IgD-negative memory B cell (primary cell): ENCODE data around the gene RAB11FIP3. TPM values are rescaled to one million over a fixed set of nuclear protein-coding genes. Genes with fewer than 3 reads are reported as not detected.
"Not testable (repeated sequence)": the region's sequence is repeated elsewhere in the genome, so short reads cannot be mapped to it uniquely, and the experiment has no call there.

Experiments used
- H3K27ac Mint-ChIP-seq, 3 donors: one replicate each; pipeline ENCODE4 v1.8.0; 2020 to 2022; ENCODE audit warnings: mild to moderate bottlenecking in 3 of 3, mixed read lengths in 3 of 3, moderate library complexity in 1 of 3
- H3K27me3 Mint-ChIP-seq: one replicate; pipeline ENCODE4 v1.8.0; 2021; ENCODE audit warnings: mixed read lengths
- H3K36me3 Mint-ChIP-seq: one replicate; pipeline ENCODE4 v1.8.0; 2020; ENCODE audit warnings: mild to moderate bottlenecking, mixed read lengths
- H3K4me1 Mint-ChIP-seq, 3 donors: one replicate each; pipeline ENCODE4 v1.8.0; 2020 to 2022; ENCODE audit warnings: mixed read lengths in 3 of 3, mild to moderate bottlenecking in 1 of 3
- H3K4me3 Mint-ChIP-seq, 4 donors: one replicate each; pipeline ENCODE4 v1.8.0; 2020 to 2022; ENCODE audit warnings: mild to moderate bottlenecking in 4 of 4, mixed read lengths in 4 of 4, moderate library complexity in 3 of 4
- H3K9me3 Mint-ChIP-seq, 3 donors: one replicate each; pipeline ENCODE4 v1.8.0; 2020 to 2021; ENCODE audit warnings: mixed read lengths in 3 of 3, mild to moderate bottlenecking in 1 of 3
- polyA plus RNA-seq: library from polyadenylated mRNA; unstranded; fragments of 300-500 nt; fragmentation: Illumina TruSeq; gene quantifications from one replicate; pipeline ENCODE4 v1.2.3, GENCODE V29; 2021

RAB11FIP3 gene, protein sequence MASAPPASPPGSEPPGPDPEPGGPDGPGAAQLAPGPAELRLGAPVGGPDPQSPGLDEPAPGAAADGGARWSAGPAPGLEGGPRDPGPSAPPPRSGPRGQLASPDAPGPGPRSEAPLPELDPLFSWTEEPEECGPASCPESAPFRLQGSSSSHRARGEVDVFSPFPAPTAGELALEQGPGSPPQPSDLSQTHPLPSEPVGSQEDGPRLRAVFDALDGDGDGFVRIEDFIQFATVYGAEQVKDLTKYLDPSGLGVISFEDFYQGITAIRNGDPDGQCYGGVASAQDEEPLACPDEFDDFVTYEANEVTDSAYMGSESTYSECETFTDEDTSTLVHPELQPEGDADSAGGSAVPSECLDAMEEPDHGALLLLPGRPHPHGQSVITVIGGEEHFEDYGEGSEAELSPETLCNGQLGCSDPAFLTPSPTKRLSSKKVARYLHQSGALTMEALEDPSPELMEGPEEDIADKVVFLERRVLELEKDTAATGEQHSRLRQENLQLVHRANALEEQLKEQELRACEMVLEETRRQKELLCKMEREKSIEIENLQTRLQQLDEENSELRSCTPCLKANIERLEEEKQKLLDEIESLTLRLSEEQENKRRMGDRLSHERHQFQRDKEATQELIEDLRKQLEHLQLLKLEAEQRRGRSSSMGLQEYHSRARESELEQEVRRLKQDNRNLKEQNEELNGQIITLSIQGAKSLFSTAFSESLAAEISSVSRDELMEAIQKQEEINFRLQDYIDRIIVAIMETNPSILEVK
- 1.9 TPM for polyA plus RNA-seq

DNA sequence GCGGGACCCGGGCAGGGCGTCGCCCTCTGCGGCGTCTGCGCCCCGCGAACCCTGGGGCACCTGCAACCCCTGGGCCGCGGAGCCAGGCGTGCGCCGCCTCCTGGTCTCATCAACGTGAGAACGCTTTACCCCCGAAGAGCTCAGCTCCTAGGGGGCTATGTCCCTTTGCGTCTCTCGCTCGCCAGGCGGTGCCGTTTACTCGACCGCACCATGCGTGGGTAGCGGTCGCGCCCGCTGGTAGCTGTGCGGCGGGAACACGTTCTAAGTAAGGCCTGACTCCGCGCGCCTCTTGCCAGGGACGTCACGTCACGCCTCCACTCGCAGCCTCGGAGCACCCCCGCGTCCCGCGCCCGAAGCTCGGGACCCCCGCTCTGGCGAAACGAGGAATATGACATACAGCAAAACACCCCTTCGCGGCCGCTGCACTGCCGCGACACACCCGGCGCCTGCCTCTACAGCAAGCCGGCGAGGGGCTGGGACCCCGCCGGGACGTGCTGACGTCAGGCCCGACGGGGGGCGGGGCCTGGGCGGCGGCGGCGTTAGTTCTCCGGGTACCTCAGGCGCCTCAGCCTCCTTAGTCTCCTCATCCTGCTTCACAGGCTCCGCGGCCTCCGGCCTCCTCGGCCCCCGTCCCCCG, at the start of gene RAB11FIP3:
Gene RAB11FIP3, plus strand, starts transcription at position 568 of the 637 bp plus-strand sequence. CDS start 358 bp downstream, outside the sequence.
- Mint-ChIP-seq H3K27me3 (peaks cover 15% of the 10 kb centered on the region), H3K36me3 (peaks cover 7% of the 10 kb centered on the region), H3K4me3 (peak within 1 kb of the TSS; percentile 89 to 98 (median 96)), H3K27ac (peak within 1 kb of the TSS; percentile 39 to 92 (median 89)), H3K4me1 (peaks cover 18 to 23% (median 23%) of the 10 kb centered on the region in 3 donors), H3K9me3 (peaks cover 0 to 2% (median 0%) of the 10 kb centered on the region in 3 donors)

- H3K36me3 Mint-ChIP-seq: no peaks in the 10 kb centered on the region
- peaks cover 0 to 5% (median 4%) of the 10 kb centered on the region in 3 donors for H3K4me1 Mint-ChIP-seq
- no peak overlapping the region for H3K27ac Mint-ChIP-seq
- no peak overlapping the region for H3K4me3 Mint-ChIP-seq
- no peaks in the 10 kb centered on the region for H3K27me3 Mint-ChIP-seq
- H3K9me3 Mint-ChIP-seq: no peaks in the 10 kb centered on the region
These were observed 49.3 kb upstream of the RAB11FIP3 start for GRCh38 chr16:375927-376816.

DNA sequence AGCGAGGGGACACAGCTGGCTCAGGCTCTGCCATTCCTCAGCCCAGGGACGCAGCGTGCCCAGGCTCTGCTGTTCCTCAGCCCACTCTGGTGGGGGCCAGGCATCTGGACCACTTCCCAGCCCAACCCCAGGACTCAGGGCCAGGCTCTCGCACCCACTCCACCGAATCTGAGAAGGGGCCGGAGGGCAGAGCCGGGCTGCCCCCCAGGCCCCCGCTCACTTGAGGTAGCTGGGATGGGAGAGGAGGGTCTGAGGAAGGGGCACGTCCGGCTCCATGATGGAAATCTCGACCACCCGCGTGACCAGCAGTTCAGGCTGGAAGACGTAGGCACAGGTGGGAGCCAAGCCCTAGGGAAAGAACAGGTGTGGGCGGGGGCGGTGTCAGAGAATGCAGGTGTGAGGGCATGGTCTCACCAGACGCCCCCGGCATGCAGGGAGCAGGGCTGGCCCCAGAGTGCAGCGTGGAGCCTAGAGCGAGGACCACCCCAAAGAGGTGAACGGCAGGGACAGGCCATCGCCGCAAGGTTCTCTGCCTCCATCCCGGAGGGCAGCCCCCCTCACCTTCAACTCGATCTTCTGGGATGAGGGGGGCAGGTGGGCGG, 48.5 kb upstream of the RAB11FIP3 start:
- Mint-ChIP-seq H3K27me3 (no peaks in the 10 kb centered on the region), H3K36me3 (no peaks in the 10 kb centered on the region), H3K4me1 (peaks cover 0 to 3% (median 3%) of the 10 kb centered on the region in 3 donors), H3K4me3 (no peak overlapping the region), H3K9me3 (no peaks in the 10 kb centered on the region), H3K27ac (no peak overlapping the region)

DNA sequence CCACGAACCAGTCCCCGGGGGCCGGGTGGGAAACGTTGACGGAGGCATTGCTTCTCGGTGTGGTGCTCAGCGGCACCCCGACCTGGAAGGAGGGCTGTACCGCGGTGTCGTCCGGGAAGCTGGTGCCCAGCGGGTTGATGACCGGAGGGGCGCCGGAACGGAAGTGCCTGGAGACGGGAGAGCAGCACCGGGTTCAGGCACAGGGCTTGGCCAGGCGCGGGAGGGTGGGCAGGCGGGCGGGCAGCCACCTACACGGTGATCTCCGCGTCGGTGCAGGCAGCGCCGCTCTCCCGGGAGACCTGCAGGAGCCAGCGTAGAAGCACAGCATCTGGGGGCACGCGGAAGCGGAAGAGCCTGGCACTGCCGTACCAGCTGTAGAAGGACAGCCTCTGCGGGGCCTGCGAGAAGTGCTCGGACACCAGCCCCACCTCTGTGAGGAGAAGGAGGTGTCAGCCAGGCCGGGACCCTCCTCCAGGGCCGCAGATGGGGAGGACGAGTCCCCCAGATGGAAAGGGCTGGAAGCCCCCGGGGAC, 48.0 kb upstream of the RAB11FIP3 start:
- no peak overlapping the region for H3K27ac Mint-ChIP-seq
- no peak overlapping the region for H3K4me3 Mint-ChIP-seq
- H3K4me1 Mint-ChIP-seq: peaks cover 0 to 2% (median 2%) of the 10 kb centered on the region in 3 donors
- no peaks in the 10 kb centered on the region for H3K36me3 Mint-ChIP-seq
- H3K27me3 Mint-ChIP-seq: no peaks in the 10 kb centered on the region
- H3K9me3 Mint-ChIP-seq: no peaks in the 10 kb centered on the region

- not testable (repeated sequence) for H3K27ac Mint-ChIP-seq
These were observed 47.2 kb upstream of the RAB11FIP3 start for GRCh38 chr16:378113-378820.

GRCh38 chr16:378821-379182, 46.6 kb upstream of the RAB11FIP3 start:
- Mint-ChIP-seq H3K4me1 (peaks cover 6 to 11% (median 9%) of the 10 kb centered on the region in 3 donors), H3K4me3 (peak overlapping the region in 1 of 4 donors; percentile 74), H3K27ac (no peak overlapping the region), H3K27me3 (no peaks in the 10 kb centered on the region), H3K9me3 (no peaks in the 10 kb centered on the region), H3K36me3 (no peaks in the 10 kb centered on the region)

More at GRCh38 chr16:378113-378820, 47.2 kb upstream of the RAB11FIP3 start:
- not testable (repeated sequence) for H3K36me3 Mint-ChIP-seq, H3K4me1 Mint-ChIP-seq, H3K9me3 Mint-ChIP-seq, H3K27me3 Mint-ChIP-seq
- peak overlapping the region in 1 of 4 donors; percentile 74 for H3K4me3 Mint-ChIP-seq

DNA sequence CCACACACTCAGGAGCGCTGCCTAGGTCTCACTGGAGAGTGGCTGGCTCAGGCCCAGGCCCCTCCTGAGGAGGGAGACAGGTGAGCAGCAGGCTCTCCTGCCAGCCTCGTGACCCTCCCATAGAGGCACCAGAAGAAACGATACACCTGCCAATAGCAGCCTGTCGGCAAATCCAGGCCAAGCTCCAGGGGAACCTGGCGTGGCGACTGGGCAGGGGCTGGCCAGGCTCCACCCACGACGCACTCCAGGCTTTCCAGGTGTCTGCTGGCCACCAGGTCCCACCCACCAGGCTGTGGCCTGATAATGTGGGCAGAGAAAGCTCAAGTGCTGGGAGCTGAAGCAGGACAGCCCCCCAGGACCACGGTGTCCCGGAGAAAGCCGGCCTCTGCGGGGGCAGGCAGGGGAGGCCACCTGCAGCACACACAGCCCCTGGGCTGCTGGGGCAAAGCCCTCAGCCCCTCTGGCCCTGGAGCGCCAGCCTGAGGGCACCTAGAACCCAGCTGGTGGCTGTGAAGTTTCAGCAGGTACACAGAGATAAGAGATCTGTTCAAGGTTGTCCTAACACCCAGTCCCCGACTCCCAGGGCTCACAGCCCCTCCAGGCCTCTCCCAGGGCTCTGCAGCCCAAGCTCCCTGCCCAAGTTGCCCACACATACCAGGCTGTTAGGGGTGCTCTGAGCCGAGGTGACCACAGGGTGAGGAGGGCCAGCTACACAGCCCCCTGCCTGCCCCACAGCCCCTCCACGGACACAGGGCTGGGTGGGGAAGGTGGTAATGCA, 46.1 kb upstream of the RAB11FIP3 start:
- Mint-ChIP-seq H3K36me3 (no peaks in the 10 kb centered on the region), H3K27ac (no peak overlapping the region), H3K4me1 (peaks cover 6 to 14% (median 9%) of the 10 kb centered on the region in 3 donors), H3K9me3 (no peaks in the 10 kb centered on the region), H3K27me3 (no peaks in the 10 kb centered on the region), H3K4me3 (peak overlapping the region in 3 of 4 donors; percentile 71 to 85 (median 74))

DNA sequence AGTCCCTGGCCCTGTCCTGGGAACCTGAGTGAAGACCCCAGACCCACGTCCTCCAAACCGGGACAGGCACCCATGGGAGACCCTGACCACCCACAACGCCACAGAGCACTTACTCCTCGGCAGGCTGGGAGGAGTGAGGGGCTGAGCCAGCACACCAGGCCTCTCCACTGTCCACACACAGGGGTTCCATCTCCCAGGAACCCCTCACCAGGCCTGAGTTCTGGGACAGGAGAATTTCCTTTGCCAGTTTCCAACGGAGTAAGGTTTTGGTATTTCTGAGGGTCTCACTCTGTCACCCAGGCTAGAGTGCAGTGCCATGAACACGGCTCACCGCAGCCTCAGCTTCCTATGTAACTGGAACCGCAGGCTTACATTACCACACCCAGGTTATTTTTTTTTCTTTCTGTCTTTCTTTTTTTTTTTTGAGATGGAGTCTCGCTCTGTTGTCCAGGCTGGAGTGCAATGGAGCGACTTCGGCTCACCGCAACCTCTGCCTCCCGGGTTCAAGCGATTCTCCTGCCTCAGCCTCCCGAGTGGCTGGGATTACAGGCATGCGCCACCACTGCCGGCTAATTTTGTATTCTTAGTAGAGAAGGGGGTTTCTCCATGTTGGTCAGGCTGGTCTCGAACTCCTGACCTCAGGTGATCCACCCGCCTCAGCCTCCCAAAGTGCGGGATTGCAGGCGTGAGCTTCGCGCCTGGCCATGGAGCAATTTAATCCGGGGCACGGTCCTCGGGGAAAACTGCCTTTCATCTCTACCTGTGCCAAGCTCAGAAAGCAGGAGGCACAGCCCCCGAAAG, 45.3 kb upstream of the RAB11FIP3 start:
- Mint-ChIP-seq H3K4me1 (peaks cover 6 to 15% (median 9%) of the 10 kb centered on the region in 3 donors), H3K27ac (peak overlapping the region; percentile 74 to 88 (median 84)), H3K4me3 (peak overlapping the region; percentile 58 to 85 (median 72)), H3K27me3 (no peaks in the 10 kb centered on the region), H3K36me3 (no peaks in the 10 kb centered on the region), H3K9me3 (no peaks in the 10 kb centered on the region)

- H3K4me1 Mint-ChIP-seq: peaks cover 6 to 15% (median 9%) of the 10 kb centered on the region in 3 donors
- no peaks in the 10 kb centered on the region for H3K9me3 Mint-ChIP-seq
- no peaks in the 10 kb centered on the region for H3K36me3 Mint-ChIP-seq
- peak overlapping the region; percentile 58 to 85 (median 72) for H3K4me3 Mint-ChIP-seq
- peak overlapping the region in 2 of 3 donors; percentile 84 to 88 for H3K27ac Mint-ChIP-seq
- H3K27me3 Mint-ChIP-seq: no peaks in the 10 kb centered on the region
These were observed 44.8 kb upstream of the RAB11FIP3 start for GRCh38 chr16:380762-381011.

DNA sequence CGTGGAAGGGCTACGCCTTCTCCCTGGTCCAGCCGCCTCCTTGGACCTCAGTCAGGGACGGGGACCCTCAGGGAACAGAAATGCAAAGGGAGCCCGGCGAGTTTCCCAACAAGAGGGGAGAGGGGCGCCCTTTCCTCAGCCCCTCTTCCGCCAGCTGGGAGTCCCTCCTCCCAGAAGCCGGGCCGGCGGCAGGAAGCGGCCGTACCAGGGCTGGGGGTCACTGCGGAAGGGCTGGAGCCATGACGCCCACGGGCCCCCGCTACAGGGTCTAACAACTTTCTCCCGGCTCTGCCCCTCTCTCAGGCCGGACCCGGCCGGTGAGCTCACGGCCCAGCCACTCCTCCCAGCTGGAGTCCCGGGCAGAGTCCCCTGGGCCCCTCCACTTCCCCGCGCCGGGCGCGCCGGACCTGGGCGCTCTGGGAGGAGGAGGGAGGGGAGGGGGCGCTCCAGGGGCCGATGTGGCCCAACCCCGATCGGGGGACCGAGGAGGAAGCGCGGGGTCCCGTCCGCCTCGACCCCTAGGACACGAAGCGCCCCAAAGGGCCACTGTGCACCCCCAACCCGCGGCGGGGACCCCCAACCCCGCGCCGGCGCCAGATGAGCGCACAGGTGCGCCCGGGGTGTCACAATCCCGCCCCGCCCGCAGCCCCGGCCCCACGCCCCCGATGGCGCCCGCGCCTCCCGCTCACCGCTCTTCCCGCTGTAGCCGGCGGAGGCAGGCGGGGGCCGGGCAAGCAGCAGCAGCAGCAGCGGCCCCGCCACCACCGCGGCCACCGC, 44.2 kb upstream of the RAB11FIP3 start:
- Mint-ChIP-seq H3K36me3 (no peaks in the 10 kb centered on the region), H3K27me3 (no peaks in the 10 kb centered on the region)

DNA sequence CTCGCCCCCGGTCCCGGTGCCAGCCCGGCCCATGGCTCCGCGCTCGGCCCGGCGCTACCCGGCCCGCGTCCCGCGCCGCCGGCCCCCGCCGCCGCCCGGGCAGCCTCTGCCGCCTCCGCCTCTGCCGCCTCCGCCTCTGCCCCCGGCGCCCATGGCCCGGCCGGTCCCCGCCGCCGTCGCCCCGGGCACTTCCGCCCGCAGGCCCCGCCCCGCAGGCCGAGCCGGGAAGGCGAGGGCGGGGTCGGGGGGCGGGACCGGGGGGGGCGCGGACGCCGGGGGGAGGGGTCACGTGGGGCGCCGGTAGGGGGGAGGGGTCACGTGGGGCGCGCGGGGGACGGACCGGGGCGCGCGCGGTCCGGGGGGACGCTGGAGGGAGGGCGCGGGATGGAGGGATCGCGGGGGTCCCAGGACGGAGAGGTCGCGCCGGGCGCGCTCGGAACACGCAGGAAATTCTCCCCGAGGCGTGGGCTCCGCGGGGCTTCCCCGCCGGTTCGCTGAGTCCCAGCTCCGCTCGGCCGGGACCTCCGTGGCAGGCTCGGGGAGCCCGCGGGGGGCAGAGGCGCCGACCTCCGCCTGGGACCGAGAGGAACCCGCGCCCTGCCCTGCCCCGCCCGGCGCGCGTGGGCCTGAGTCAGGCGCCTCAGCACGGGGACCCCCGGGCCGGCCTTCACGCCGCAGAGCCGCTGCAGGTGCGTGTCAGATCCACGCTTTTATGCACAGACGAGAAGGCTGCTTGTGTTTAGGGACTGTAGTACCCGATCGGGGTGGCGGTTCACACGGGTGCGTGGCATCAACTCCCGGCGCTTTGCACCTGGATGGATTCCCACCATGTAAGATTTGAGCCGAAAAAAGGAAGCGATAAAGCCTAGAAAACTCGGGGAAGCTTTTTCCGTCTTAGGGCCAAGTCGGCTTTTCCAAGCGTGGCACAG, 43.4 kb upstream of the RAB11FIP3 start, which contains the start of gene PGAP6:
Gene PGAP6, minus strand, starts transcription at position 190 of the 929 bp plus-strand sequence. Its CDS starts 157 bp downstream, at position 33.
- peak within 1 kb of the TSS; percentile 85 to 92 (median 90) for H3K4me3 Mint-ChIP-seq
- peaks cover 6 to 17% (median 9%) of the 10 kb centered on the region in 3 donors for H3K4me1 Mint-ChIP-seq
- H3K36me3 Mint-ChIP-seq: no peaks in the 10 kb centered on the region
- H3K27me3 Mint-ChIP-seq: no peaks in the 10 kb centered on the region
- H3K27ac Mint-ChIP-seq: peak within 1 kb of the TSS; percentile 78 to 97 (median 88)
- no peaks in the 10 kb centered on the region for H3K9me3 Mint-ChIP-seq

More for the DNA sequence above, 44.2 kb upstream of the RAB11FIP3 start:
- Mint-ChIP-seq H3K27ac (peak overlapping the region in 1 of 3 donors; percentile 88), H3K9me3 (no peaks in the 10 kb centered on the region), H3K4me1 (peaks cover 6 to 15% (median 9%) of the 10 kb centered on the region in 3 donors), H3K4me3 (peak overlapping the region in 3 of 4 donors; percentile 22 to 74 (median 48))
